Duodenal mucosa (tissue), 2 donors: ENCODE results near the gene XIRP1.

Experiments used
- H3K27ac ChIP-seq: one replicate; pipeline ENCODE4 v1.7.0; 2013; ENCODE audit warnings: low read depth, low read length
- H3K27me3 ChIP-seq, 2 donors: one replicate each; pipeline ENCODE4 v1.7.0; 2013; ENCODE audit warnings: low read length in 2 of 2, control low read depth in 1 of 2; ENCODE audit not compliant: insufficient read depth in 2 of 2, control insufficient read depth in 1 of 2
- H3K36me3 ChIP-seq, 2 donors: one replicate each; pipeline ENCODE4 v1.7.0; 2013; ENCODE audit warnings: low read length in 2 of 2, control low read depth in 1 of 2; ENCODE audit not compliant: insufficient read depth in 2 of 2, control insufficient read depth in 1 of 2
- H3K4me1 ChIP-seq, 2 donors: one replicate each; pipeline ENCODE4 v1.7.0; 2013; ENCODE audit warnings: low read length in 2 of 2, control low read depth in 1 of 2; ENCODE audit not compliant: insufficient read depth in 2 of 2, control insufficient read depth in 1 of 2
- H3K4me3 ChIP-seq, 2 donors: one replicate each; pipeline ENCODE4 v1.7.0; 2013; ENCODE audit warnings: low read length in 2 of 2, low read depth in 1 of 2
- H3K9ac ChIP-seq, 2 donors: one replicate each; pipeline ENCODE4 v1.7.0; 2013; ENCODE audit warnings: low read length in 2 of 2, low read depth in 1 of 2
- H3K9me3 ChIP-seq, 2 donors: one replicate each; pipeline ENCODE4 v1.7.0; 2013; ENCODE audit warnings: low read length in 2 of 2, control low read depth in 1 of 2; ENCODE audit not compliant: control insufficient read depth in 1 of 2

Gene XIRP1

DNA sequence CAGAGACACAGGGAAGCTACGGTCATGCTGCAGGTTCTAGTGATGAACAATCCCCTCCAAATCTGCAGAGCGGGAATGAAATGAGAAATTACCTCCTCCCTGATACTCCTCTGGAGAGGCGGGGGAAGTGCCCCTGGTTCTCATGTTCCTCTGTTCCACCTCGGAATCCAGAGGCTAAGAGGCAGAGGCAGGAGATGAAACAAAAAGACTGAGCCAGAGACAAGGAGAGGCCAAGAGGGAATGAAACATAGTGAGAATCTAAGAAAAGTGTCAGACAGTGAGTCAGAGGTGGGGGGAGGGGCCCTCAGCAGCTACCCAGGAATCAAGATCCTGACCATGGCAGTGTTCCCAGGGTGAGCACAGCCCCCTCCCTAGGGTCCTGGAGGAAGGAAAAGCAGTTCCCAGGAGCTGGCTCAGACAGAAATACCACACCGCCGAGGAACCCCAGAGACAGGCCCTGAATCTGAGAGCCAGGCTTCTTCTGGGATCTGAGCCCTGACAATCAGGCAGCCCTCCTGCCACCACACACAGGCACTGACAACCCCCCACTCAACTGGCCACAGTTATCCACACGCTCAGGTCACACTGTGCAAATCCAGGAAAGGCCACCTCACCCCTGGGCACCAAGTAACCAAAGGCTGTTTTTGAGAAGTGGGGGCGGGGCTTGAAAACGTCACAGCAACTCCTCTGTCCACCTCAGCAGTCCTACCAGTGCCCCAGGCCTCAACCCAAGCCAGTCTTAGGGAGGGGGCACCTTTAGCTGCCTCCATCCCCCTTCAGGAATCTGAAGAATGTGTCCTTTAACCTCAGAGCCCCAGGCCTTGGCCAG lies 41.4 kb downstream of the XIRP1 start:
- H3K9me3 ChIP-seq: no peaks in the 10 kb centered on the region
- peak overlapping the region; percentile 99 for H3K27ac ChIP-seq
- peaks cover 78 to 81% of the 10 kb centered on the region in 2 donors for H3K4me1 ChIP-seq
- peaks cover 0 to 3% of the 10 kb centered on the region in 2 donors for H3K36me3 ChIP-seq
- H3K27me3 ChIP-seq: no peaks in the 10 kb centered on the region
- peak overlapping the region; percentile 95 to 98 for H3K4me3 ChIP-seq
- H3K9ac ChIP-seq: peak overlapping the region; percentile 98 to 99

DNA sequence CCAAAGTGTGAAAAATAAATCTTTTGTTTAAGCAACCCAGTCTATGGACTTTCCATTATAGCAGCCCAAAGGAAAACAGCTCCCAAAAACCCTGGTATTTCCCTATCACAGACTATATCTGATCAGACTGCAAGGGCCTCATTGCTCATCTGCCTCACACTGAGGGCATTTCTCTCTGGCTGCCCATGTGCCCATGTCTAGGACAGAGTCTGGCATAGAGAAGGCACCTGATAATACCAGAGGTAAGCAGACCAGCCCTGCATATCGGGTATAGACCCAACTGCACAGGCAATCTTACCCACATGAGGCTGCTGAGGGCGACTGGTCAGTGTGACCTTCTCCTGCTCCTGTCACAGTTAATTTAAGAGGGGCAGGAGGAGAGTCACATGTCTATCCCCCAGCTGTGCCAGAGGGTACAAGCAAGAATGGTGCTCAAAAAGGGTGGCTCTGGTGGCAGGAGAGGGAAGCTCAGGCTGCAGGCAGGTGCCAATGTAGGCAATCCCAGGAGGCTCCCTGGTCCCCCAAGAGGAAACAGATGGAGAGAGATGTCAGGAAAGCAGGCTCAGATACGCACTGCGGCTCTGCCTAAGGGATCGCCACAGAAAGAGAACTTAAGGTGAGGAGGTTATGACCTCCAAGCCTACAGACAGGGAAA lies 42.1 kb downstream of the XIRP1 start:
- H3K9ac ChIP-seq: peak overlapping the region; percentile 98 to 99
- H3K9me3 ChIP-seq: no peaks in the 10 kb centered on the region
- peak overlapping the region; percentile 99 for H3K27ac ChIP-seq
- H3K4me1 ChIP-seq: peaks cover 77 to 81% of the 10 kb centered on the region in 2 donors
- peaks cover under 1 to 6% of the 10 kb centered on the region in 2 donors for H3K36me3 ChIP-seq
- peak overlapping the region; percentile 95 to 98 for H3K4me3 ChIP-seq
- no peaks in the 10 kb centered on the region for H3K27me3 ChIP-seq

DNA sequence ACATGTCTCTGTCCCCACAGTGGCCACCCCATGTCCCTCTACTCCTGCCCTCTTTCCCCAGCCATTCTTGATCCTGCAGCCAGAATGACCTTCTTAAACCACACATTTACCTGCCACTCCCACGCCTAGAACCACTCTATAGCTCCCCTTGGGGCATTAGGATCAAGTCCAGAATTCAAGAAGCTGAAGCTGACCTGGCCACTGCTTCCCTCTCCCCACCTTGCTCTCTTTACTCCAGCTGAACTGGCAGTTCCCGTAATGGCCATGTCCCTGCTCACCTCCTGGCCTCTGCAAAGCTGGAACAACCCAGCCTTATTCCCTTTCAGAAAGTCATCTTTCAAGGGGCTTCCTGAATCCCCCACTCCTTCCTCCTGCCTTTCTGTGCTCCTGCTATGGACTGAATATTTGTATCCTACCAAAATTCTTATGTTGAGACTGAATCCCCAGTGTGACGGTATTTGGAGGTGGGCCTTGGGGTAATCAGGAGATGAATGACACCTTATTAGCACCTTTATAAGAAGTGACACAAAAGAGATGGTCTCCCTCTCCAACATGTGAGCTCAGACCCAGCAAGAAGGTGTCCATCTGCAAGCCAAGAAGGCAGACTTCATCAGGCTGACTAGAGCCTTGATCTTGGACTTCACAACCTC lies 42.8 kb downstream of the XIRP1 start:
- H3K4me1 ChIP-seq: peaks cover 73 to 77% of the 10 kb centered on the region in 2 donors

GRCh38 chr3:39149059-39149455 lies 43.3 kb downstream of the XIRP1 start:
- H3K27ac ChIP-seq: peak overlapping the region; percentile 28
- H3K27me3 ChIP-seq: no peaks in the 10 kb centered on the region
- H3K4me1 ChIP-seq: peaks cover 67 to 74% of the 10 kb centered on the region in 2 donors
- peak overlapping the region in 1 of 2 donors; percentile 42 for H3K9ac ChIP-seq
- peaks cover 12 to 16% of the 10 kb centered on the region in 2 donors for H3K36me3 ChIP-seq
- H3K4me3 ChIP-seq: no peak overlapping the region
- H3K9me3 ChIP-seq: no peaks in the 10 kb centered on the region

More for the DNA sequence above, 42.8 kb downstream of the XIRP1 start:
- Histone ChIP-seq H3K9me3 (no peaks in the 10 kb centered on the region), H3K36me3 (peaks cover 7 to 11% of the 10 kb centered on the region in 2 donors), H3K27me3 (no peaks in the 10 kb centered on the region), H3K9ac (peak overlapping the region; percentile 98 to 99), H3K4me3 (no peak overlapping the region), H3K27ac (no peak overlapping the region)

GRCh38 chr3:39148435-39149058 lies 43.8 kb downstream of the XIRP1 start:
- Histone ChIP-seq H3K27me3 (no peaks in the 10 kb centered on the region), H3K36me3 (peaks cover 17 to 21% of the 10 kb centered on the region in 2 donors), H3K9ac (peak overlapping the region; percentile 5 to 42), H3K9me3 (no peaks in the 10 kb centered on the region), H3K27ac (peak overlapping the region; percentile 76), H3K4me3 (peak overlapping the region; percentile 50 to 53), H3K4me1 (peaks cover 65 to 72% of the 10 kb centered on the region in 2 donors)

DNA sequence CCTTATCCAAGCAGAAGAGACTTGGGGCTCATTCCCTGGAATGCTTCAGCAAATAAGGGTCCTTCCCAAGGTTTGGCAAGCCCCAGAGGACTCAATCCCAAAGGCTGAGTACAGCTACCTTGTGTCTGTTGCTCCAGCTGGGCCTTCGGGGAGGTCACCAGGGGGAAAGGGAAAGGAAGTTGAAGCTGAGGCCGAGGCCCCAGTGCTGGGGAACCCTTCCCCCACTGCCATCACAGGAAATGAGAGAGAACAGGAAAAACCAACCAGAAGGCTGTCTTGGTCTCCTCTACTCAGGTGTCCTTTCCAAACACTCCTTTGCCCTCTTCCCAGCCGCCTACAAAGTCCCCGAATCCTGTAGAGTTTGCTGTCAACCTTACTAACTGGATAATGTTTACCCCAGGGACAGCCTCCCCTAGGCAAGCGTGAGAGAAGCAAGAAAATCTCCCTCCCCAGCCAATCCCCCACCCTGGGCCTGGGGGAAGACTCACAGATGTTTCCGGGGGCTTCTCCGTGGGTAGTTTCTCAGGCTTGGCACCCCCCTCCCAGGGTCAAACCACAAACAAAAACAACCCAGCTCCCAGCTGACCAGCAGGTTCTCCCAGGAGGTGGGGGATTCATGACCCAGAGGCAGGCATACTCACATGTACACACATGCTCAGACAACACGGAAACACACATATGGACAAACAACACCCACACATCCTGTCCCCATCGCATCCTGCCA lies 44.5 kb downstream of the XIRP1 start:
- H3K4me3 ChIP-seq: peak overlapping the region; percentile 50 to 53
- peak overlapping the region; percentile 76 for H3K27ac ChIP-seq
- no peaks in the 10 kb centered on the region for H3K27me3 ChIP-seq
- H3K36me3 ChIP-seq: peaks cover 24 to 28% of the 10 kb centered on the region in 2 donors
- peak overlapping the region; percentile 42 to 60 for H3K9ac ChIP-seq
- peaks cover 67 to 76% of the 10 kb centered on the region in 2 donors for H3K4me1 ChIP-seq
- H3K9me3 ChIP-seq: no peaks in the 10 kb centered on the region

DNA sequence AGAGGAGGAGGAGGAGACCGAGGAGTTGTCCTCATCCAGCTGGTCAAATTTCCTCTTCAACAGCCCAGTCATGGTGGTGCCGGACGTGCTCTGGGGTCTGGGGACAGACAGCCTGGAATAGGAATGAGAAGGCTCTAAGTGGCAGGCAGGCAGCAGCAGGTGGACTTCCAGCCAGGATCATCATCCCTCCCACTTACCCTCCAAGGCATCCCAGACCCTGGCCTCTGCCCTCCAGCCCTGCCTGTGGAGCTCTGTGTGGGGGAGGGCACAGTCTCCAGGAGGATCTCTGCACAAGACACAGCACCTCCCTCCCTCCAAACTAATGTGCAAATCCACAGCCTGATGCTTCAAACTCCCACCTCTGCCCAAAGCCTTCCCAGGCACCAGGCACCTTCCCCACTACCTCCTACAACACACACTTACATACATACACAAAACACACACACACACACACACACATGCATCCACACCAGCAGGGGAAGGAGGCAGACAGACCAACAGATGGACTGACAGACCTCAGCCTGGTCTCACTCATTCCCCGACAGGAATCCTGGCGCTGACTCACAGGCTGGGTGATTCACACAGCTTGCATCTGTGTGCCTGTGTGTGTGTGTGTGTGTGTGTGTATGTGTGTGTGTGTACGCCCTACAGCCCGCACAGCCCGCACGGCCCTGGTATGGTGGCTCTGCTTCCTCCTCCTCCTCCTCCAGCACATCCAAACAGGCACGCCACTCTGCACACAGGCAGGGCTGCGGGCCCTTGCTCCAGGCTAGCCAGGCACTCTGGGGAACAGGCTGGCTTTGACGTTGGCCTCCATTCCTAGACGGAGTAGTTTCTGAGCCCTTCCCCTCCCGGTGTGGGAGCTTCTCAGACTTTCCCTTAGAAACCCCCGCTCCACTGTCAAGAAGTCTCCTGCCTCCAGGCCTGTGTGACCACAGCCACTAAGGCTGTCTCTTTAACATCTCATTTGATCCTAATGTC lies 45.5 kb downstream of the XIRP1 start:
- Histone ChIP-seq H3K4me3 (peak overlapping the region; percentile 50 to 53), H3K4me1 (peaks cover 74 to 84% of the 10 kb centered on the region in 2 donors), H3K27me3 (no peaks in the 10 kb centered on the region), H3K9ac (peak overlapping the region; percentile 42 to 60), H3K9me3 (no peaks in the 10 kb centered on the region), H3K27ac (peak overlapping the region; percentile 76), H3K36me3 (peaks cover 30 to 32% of the 10 kb centered on the region in 2 donors)

GRCh38 chr3:39146083-39146501 lies 46.3 kb downstream of the XIRP1 start:
- Histone ChIP-seq H3K36me3 (peaks cover 30 to 32% of the 10 kb centered on the region in 2 donors), H3K4me1 (peaks cover 74 to 84% of the 10 kb centered on the region in 2 donors), H3K9me3 (no peaks in the 10 kb centered on the region), H3K27me3 (no peaks in the 10 kb centered on the region), H3K4me3 (no peak overlapping the region), H3K9ac (peak overlapping the region in 1 of 2 donors; percentile 42), H3K27ac (peak overlapping the region; percentile 76)
